HG02840 (cell line): ENCODE results near the gene ADAMTSL5.

Experiments used
- ATAC-seq: cut with Tn5 transposase; IDR thresholded peaks from one replicate; pipeline ENCODE4 v1.9.1; 2021; ENCODE audit warnings: mild to moderate bottlenecking, moderate library complexity, moderate number of reproducible peaks; ENCODE audit not compliant: unreplicated experiment, low FRiP score

The ADAMTSL5 gene

DNA sequence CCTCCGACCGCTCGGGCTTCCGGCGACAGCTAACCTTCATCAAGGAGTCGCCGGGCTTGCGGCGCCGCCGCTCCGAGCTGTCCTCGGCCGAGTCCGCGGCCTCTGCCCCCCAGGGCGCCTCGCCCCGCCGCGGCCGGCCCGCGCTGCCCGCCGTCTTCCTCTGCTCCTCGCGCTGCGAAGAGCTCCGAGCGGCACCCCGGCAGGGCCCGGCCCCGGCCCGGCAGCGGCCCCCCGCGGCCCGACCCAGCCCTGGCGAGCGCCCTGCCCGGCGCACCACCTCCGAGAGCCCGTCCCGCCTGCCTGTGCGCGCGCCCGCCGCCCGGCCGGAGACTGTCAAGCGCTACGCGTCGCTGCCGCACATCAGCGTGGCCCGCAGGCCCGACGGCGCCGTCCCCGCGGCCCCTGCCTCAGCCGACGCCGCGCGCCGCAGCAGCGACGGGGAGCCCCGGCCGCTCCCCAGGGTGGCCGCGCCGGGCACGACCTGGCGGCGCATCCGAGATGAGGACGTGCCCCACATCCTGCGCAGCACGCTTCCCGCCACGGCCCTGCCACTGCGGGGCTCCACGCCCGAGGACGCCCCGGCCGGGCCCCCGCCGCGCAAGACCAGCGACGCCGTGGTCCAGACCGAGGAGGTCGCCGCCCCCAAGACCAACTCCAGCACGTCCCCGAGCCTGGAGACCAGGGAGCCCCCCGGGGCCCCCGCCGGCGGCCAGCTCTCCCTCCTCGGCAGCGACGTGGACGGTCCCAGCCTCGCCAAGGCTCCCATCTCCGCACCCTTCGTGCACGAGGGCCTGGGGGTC, 43.4 kb downstream of the ADAMTSL5 start:
- no peak for ATAC-seq

GRCh38 chr19:1468821-1469254, 44.0 kb downstream of the ADAMTSL5 start:
- no peak for ATAC-seq

DNA sequence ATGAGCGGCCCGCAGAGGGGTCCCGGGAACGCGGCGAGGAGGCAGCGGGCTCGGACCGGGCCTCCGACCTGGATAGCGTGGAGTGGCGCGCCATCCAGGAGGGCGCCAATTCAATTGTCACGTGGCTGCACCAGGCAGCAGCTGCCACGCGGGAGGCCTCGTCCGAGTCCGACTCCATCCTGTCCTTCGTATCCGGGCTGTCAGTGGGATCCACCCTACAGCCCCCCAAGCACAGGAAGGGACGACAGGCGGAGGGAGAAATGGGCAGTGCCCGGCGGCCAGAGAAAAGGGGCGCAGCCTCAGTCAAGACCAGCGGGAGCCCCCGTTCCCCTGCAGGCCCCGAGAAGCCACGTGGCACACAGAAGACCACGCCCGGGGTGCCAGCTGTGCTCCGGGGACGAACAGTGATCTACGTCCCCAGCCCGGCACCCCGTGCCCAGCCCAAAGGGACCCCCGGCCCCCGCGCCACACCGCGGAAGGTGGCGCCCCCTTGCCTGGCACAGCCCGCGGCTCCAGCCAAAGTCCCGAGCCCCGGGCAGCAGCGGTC, 44.5 kb downstream of the ADAMTSL5 start:
- no peak for ATAC-seq

DNA sequence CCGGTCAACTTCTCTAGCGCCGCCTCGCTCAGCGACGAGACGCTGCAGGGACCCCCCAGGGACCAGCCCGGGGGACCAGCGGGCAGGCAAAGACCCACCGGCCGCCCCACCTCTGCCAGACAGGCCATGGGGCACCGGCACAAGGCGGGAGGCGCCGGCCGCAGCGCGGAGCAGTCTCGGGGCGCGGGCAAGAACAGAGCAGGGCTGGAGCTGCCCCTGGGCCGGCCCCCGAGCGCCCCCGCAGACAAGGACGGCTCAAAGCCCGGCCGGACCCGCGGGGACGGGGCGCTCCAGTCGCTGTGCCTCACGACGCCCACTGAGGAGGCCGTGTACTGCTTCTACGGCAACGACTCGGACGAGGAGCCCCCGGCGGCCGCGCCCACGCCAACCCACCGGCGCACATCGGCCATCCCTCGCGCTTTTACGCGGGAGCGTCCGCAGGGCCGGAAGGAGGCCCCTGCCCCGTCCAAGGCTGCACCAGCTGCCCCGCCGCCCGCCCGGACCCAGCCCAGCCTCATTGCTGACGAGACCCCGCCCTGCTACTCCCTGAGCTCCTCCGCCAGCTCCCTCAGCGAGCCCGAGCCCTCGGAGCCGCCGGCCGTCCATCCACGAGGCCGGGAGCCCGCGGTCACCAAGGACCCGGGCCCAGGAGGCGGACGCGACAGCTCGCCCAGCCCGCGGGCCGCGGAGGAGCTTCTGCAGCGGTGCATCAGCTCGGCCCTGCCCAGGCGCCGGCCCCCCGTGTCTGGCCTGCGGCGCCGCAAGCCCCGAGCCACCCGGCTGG, 45.1 kb downstream of the ADAMTSL5 start:
- ATAC-seq: no peak

DNA sequence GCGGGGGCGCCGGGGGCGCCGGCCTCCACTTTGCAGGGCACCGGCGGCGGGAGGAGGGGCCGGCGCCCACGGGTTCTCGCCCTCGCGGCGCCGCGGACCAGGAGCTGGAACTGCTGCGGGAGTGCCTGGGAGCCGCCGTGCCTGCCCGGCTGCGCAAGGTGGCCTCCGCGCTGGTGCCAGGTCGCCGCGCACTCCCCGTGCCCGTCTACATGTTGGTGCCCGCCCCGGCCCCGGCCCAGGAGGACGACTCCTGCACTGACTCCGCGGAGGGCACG, 45.7 kb downstream of the ADAMTSL5 start:
- no peak for ATAC-seq

DNA sequence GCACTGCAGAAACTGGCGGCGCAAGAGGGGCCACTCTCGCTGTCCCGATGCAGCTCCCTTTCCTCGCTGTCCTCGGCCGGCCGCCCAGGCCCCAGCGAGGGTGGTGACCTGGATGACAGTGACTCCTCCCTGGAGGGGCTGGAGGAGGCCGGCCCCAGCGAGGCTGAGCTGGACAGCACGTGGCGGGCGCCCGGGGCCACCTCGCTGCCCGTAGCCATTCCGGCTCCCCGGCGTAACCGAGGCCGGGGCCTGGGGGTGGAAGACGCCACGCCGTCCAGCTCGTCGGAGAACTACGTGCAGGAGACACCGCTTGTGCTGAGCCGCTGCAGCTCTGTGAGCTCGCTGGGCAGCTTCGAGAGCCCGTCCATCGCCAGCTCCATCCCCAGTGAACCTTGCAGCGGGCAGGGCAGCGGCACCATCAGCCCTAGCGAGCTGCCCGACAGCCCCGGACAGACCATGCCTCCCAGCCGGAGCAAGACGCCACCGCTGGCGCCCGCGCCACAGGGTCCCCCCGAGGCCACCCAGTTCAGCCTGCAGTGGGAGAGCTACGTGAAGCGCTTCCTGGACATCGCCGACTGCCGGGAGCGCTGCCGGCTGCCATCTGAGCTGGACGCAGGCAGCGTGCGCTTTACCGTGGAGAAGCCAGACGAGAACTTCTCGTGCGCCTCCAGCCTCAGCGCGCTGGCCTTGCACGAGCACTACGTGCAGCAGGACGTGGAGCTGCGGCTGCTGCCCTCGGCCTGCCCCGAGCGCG, 46.2 kb downstream of the ADAMTSL5 start:
- ATAC-seq: no peak

DNA sequence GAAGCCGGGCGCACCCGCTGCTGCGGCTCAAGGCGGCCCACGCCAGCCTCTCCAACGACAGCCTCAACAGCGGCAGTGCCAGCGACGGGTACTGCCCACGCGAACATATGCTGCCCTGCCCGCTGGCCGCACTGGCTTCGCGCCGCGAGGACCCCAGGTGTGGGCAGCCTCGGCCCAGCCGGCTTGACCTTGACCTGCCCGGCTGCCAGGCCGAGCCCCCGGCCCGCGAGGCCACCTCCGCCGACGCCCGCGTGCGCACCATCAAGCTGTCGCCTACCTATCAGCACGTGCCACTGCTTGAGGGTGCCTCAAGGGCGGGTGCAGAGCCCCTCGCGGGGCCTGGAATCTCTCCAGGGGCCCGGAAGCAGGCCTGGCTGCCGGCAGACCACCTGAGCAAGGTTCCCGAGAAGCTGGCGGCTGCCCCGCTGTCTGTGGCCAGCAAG, 46.8 kb downstream of the ADAMTSL5 start:
- no peak for ATAC-seq

DNA sequence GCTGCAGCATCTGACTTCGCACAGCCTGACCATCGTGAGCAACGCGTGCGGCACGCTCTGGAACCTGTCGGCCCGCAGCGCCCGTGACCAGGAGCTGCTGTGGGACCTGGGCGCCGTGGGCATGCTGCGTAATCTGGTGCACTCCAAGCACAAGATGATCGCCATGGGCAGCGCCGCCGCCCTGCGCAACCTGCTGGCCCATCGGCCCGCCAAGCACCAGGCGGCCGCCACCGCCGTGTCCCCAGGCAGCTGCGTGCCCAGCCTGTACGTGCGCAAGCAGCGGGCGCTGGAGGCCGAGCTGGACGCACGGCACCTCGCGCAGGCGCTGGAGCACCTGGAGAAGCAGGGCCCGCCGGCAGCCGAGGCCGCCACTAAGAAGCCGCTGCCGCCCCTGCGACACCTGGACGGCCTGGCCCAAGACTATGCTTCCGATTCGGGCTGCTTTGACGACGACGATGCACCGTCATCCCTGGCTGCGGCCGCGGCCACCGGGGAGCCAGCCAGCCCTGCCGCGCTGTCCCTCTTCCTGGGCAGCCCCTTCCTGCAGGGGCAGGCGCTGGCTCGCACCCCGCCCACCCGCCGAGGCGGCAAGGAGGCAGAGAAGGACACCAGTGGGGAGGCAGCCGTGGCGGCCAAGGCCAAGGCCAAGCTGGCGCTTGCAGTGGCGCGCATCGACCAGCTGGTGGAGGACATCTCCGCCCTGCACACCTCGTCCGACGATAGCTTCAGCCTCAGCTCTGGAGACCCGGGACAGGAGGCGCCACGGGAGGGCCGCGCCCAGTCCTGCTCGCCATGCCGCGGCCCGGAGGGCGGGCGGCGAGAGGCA, 47.4 kb downstream of the ADAMTSL5 start:
- no peak for ATAC-seq

DNA sequence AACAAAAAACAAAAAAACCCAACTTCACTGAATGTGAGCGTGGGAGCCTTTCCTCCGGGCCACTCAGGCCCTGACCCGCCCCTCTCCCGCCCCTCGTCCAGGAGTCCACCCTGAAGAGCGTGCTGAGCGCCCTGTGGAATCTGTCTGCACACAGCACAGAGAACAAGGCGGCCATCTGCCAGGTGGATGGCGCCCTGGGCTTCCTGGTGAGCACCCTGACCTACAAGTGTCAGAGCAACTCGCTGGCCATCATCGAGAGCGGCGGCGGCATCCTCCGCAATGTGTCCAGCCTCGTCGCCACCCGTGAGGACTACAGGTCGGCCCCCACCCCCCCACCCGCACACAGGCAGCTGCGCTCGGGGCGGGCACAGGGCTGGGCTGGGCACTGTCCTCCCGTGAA, 51.0 kb downstream of the ADAMTSL5 start:
- ATAC-seq: no peak

GRCh38 chr19:1460033-1460995, 52.5 kb downstream of the ADAMTSL5 start:
- ATAC-seq: no peak

- ATAC-seq: no peak
Observed at GRCh38 chr19:1459479-1459878, 53.3 kb downstream of the ADAMTSL5 start.

GRCh38 chr19:1457892-1458291, 54.9 kb downstream of the ADAMTSL5 start:
- ATAC-seq: no peak

GRCh38 chr19:1457031-1457739, 55.6 kb downstream of the ADAMTSL5 start:
- ATAC-seq: no peak

GRCh38 chr19:1456121-1456900, 56.5 kb downstream of the ADAMTSL5 start:
- ATAC-seq: no peak

- ATAC-seq: no peak
Observed at GRCh38 chr19:1455336-1456120, 57.3 kb downstream of the ADAMTSL5 start.
